OCI-LY3 (cell line): ENCODE data around the gene VENTX.

Experiments used
- EZH2phosphoT487 ChIP-seq: fragments of 200-600 bp; shearing (Covaris generic); IDR thresholded peaks from 2 replicates; pipeline ENCODE4 v1.6.1; 2018; ENCODE audit warnings: antibody characterized with exemption, mixed run types, low read depth
- TF ChIP-seq, protein P1 (sequence below): fragments of 200-600, 300-600 bp; sonication (generic); IDR thresholded peaks from 2 replicates; pipeline ENCODE4 v1.5.1; 2014; ENCODE audit warnings: antibody characterized with exemption, low read length, low read depth

- TF ChIP-seq, protein P1, sequence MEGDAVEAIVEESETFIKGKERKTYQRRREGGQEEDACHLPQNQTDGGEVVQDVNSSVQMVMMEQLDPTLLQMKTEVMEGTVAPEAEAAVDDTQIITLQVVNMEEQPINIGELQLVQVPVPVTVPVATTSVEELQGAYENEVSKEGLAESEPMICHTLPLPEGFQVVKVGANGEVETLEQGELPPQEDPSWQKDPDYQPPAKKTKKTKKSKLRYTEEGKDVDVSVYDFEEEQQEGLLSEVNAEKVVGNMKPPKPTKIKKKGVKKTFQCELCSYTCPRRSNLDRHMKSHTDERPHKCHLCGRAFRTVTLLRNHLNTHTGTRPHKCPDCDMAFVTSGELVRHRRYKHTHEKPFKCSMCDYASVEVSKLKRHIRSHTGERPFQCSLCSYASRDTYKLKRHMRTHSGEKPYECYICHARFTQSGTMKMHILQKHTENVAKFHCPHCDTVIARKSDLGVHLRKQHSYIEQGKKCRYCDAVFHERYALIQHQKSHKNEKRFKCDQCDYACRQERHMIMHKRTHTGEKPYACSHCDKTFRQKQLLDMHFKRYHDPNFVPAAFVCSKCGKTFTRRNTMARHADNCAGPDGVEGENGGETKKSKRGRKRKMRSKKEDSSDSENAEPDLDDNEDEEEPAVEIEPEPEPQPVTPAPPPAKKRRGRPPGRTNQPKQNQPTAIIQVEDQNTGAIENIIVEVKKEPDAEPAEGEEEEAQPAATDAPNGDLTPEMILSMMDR, result no peak
- no peak for TF ChIP-seq EZH2phosphoT487
Measured at GRCh38 chr10:133237241-133237587, 441 bp upstream of the VENTX start.
